Measurements from ENCODE around the gene GPR15LG. TPM values are rescaled to one million over a fixed set of nuclear protein-coding genes. Genes with fewer than 3 reads are reported as not detected.

Gene GPR15LG
- total and polyA plus RNA-seq, 12 donors: 0.25 TPM; not detected in 11

DNA sequence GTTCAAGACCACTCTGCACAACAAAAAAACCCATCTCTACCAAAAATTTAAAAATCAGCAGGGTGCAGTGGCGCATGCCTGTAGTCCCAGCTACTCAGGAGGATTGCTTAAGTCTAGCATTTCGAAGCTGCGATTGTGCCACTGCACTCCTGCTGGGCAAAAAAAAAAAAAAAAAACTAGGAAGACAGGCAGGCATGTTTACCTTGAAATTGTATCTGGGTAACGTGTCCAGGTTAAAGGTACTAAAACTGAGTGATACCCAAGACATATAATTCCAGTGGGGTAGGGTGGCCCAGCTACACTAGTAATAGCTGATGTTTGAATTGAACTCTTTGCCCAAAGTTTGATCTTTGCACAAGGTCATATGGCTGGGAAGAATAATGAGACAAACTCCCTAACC, 18.1 kb upstream of the GPR15LG start:
- Histone ChIP-seq H3K27ac (no peak overlapping the region), H3K4me1 (replicated peaks in 1 of 2) (no peaks in the 10 kb centered on the region), H3K9me3 (replicated peaks in 1 of 3) (no peaks in the 10 kb centered on the region), H3K27me3 (no peaks in the 10 kb centered on the region), H3K4me3 (no peak overlapping the region), H3K36me3 (replicated peaks in 1 of 2) (peaks cover 0 to 52% of the 10 kb centered on the region in 2 donors)
- intact Hi-C loops (cut with DNase I): no loop called here
- TF ChIP-seq POLR2A (IDR thresholded peaks at IDR 0.05): no peak
- TF ChIP-seq, protein P1, sequence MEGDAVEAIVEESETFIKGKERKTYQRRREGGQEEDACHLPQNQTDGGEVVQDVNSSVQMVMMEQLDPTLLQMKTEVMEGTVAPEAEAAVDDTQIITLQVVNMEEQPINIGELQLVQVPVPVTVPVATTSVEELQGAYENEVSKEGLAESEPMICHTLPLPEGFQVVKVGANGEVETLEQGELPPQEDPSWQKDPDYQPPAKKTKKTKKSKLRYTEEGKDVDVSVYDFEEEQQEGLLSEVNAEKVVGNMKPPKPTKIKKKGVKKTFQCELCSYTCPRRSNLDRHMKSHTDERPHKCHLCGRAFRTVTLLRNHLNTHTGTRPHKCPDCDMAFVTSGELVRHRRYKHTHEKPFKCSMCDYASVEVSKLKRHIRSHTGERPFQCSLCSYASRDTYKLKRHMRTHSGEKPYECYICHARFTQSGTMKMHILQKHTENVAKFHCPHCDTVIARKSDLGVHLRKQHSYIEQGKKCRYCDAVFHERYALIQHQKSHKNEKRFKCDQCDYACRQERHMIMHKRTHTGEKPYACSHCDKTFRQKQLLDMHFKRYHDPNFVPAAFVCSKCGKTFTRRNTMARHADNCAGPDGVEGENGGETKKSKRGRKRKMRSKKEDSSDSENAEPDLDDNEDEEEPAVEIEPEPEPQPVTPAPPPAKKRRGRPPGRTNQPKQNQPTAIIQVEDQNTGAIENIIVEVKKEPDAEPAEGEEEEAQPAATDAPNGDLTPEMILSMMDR (IDR thresholded peaks at IDR 0.05): no peak
- WGBS, 4 donors: 90 to 95% (median 93%) methylated on average over 4 of the region's 4 CpGs
- no peak for DNase-seq

DNA sequence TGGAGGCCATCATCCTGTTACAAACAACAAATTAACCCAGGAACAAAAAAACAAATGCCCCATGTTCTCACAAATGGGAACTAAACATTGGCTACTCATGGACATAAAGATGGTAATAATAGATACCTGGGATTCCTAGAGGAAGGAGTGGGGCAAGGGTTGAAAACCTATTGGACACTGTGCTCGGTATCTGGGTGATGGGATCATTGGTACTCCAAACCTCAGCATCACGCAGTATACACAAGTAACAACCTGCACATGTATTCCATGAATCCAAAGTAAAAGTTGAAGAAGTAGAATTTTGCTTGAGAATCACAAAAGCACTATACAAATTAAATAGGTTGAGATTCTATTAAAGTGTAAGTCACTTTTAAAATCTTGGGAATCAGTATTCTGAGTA, 17.6 kb upstream of the GPR15LG start:
- WGBS, 4 donors: 94 to 98% (median 96%) methylated on average over 2 of the region's 2 CpGs
- TF ChIP-seq, protein P1 (IDR thresholded peaks at IDR 0.05): no peak
- no peak for TF ChIP-seq POLR2A (IDR thresholded peaks at IDR 0.05)
- no peaks in the 10 kb centered on the region for H3K9me3 ChIP-seq (replicated peaks in 1 of 3)
- H3K4me3 ChIP-seq: no peak overlapping the region
- H3K27ac ChIP-seq: no peak overlapping the region
- H3K4me1 ChIP-seq (replicated peaks in 1 of 2): no peaks in the 10 kb centered on the region
- H3K36me3 ChIP-seq (replicated peaks in 1 of 2): peaks cover 0 to 47% of the 10 kb centered on the region in 2 donors
- DNase-seq: no peak
- no peaks in the 10 kb centered on the region for H3K27me3 ChIP-seq
- intact Hi-C loops (cut with DNase I): no loop called here

DNA sequence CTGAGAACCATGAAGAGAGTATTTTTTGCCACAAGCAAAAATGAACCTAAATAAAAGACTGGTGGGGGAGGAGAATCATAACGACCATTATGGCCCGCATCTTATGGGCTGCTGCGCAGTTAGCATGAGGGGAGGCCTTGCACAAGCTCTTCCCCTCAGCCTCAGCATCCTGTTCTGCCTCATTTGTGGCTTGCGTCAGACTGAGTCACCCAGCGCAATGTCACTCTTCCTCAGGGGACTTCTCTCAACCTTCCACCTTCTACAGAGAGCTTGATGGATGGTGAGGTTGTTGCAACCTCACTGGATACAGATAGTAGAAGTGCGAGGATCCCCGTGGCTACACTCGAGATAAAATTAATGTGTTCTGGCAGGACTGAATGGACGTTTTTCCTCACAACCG, 16.8 kb upstream of the GPR15LG start:
- 44 to 55% (median 52%) methylated on average over 10 of the region's 10 CpGs for WGBS, 4 donors
- Histone ChIP-seq H3K36me3 (replicated peaks in 1 of 2) (peaks cover 0 to 39% of the 10 kb centered on the region in 2 donors), H3K9me3 (replicated peaks in 1 of 3) (no peaks in the 10 kb centered on the region), H3K4me3 (no peak overlapping the region), H3K27ac (no peak overlapping the region), H3K27me3 (no peaks in the 10 kb centered on the region), H3K4me1 (replicated peaks in 1 of 2) (no peaks in the 10 kb centered on the region)
- intact Hi-C loops (cut with DNase I): no loop called here
- no peak for TF ChIP-seq POLR2A (IDR thresholded peaks at IDR 0.05)
- TF ChIP-seq, protein P1 (IDR thresholded peaks at IDR 0.05): no peak
- peak in 2 of 7 donors; percentile 33 to 48 for DNase-seq

DNA sequence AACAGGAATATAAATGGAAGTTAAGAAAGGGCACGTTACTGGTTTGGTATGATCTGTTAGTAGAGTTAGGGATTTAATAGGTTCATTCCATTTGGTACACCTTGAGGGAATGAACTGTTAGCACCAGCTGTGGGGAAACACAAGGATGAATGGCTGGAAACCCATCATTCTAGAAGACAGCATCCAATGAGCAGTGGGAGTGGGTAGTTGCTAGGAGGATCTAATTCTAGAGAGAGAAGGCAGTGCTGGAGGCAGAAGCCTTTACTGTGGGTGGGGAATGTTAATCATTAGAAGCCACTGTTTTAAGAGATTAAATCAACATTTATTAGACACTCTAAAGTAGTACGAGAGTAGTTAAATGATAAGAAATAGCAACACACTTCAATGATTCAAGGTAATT, 15.5 kb upstream of the GPR15LG start:
- no peaks in the 10 kb centered on the region for H3K9me3 ChIP-seq (replicated peaks in 1 of 3)
- no peak for DNase-seq
- H3K27ac ChIP-seq: no peak overlapping the region
- 69 to 80% (median 76%) methylated on average over 2 of the region's 2 CpGs for WGBS, 4 donors
- H3K4me1 ChIP-seq (replicated peaks in 1 of 2): no peaks in the 10 kb centered on the region
- TF ChIP-seq, protein P1 (IDR thresholded peaks at IDR 0.05): no peak
- TF ChIP-seq POLR2A (IDR thresholded peaks at IDR 0.05): no peak
- peaks cover 0 to 26% of the 10 kb centered on the region in 2 donors for H3K36me3 ChIP-seq (replicated peaks in 1 of 2)
- intact Hi-C loops (cut with DNase I): no loop called here
- no peaks in the 10 kb centered on the region for H3K27me3 ChIP-seq
- no peak overlapping the region for H3K4me3 ChIP-seq
